Stomach (tissue), 4 donors: ENCODE measurements around the gene KCNIP3.

Experiments used
- CTCF ChIP-seq, 7 experiments: fragments of 450-650 bp in 4 of 7; fragments of 200-600 bp in 3 of 7; sonication (generic) in 3 of 7; IDR thresholded peaks; one replicate each; pipeline ENCODE4 v1.5.1; 2016 to 2019; ENCODE audit warnings: antibody characterized with exemption in 7 of 7, control low read depth in 2 of 7, mild to moderate bottlenecking in 1 of 7
- POLR2A ChIP-seq, 4 donors: fragments of 450-650 bp; IDR thresholded peaks; one replicate each; pipeline ENCODE4 v1.6.1; 2016; ENCODE audit warnings: antibody characterized with exemption in 4 of 4, control low read depth in 2 of 4, mild to moderate bottlenecking in 1 of 4, moderate library complexity in 1 of 4
- POLR2AphosphoS5 ChIP-seq, 3 donors: sonication (generic); formaldehyde crosslinking; IDR thresholded peaks; one replicate each; pipeline ENCODE4 v1.6.1; 2016; ENCODE audit warnings: antibody characterized with exemption in 3 of 3

- TF ChIP-seq CTCF (IDR thresholded peaks at IDR 0.05) (no peak), POLR2AphosphoS5 (IDR thresholded peaks at IDR 0.05) (no peak), POLR2A (IDR thresholded peaks at IDR 0.05) (no peak)
These were observed 2.4 kb upstream of the KCNIP3 start for GRCh38 chr2:95294579-95295250.
